OCI-LY3 (cell line): ENCODE data around the gene HTR3E.

Source experiments
- H2AFZ ChIP-seq: fragments of 200-600, 300-600 bp; shearing (Covaris generic); 2 replicates; pipeline ENCODE4 v1.6.0; 2014; ENCODE audit warnings: antibody characterized with exemption, low read depth, low read length
- H3K27ac ChIP-seq: fragments of 200-600, 300-600 bp; sonication (generic); 2 replicates; pipeline ENCODE4 v1.5.1; 2014; ENCODE audit warnings: mild to moderate bottlenecking, low read length, moderate library complexity, mixed read lengths
- H3K27me3 ChIP-seq: fragments of 200-600, 300-600 bp; sonication (generic); 2 replicates; pipeline ENCODE4 v1.6.1; 2014; ENCODE audit warnings: low read depth, low read length, mixed read lengths
- H3K36me3 ChIP-seq: fragments of 200-600, 300-600 bp; sonication (generic); replicated peaks from 2 replicates; pipeline ENCODE3; 2014; ENCODE audit warnings: low read depth, low read length, mixed read lengths
- H3K4me1 ChIP-seq: fragments of 300-600, 200-600 bp; sonication (generic); 2 replicates; pipeline ENCODE4 v1.6.1; 2014; ENCODE audit warnings: low read length, mixed read lengths
- H3K4me2 ChIP-seq: fragments of 200-600, 300-600 bp; sonication (generic); 2 replicates; pipeline ENCODE4 v1.6.1; 2014; ENCODE audit warnings: low read length, mixed read lengths
- H3K4me3 ChIP-seq: fragments of 300-600, 200-600 bp; sonication (generic); 2 replicates; pipeline ENCODE4 v1.5.1; 2014; ENCODE audit warnings: antibody characterized with exemption, mild to moderate bottlenecking, low read length, moderate library complexity
- H3K79me2 ChIP-seq: fragments of 300-600, 200-600 bp; shearing (Covaris generic); 2 replicates; pipeline ENCODE4 v1.6.1; 2014; ENCODE audit warnings: mild to moderate bottlenecking, low read length, mixed read lengths
- H3K9ac ChIP-seq: fragments of 300-600, 200-600 bp; shearing (Covaris generic); 2 replicates; pipeline ENCODE4 v1.6.0; 2014; ENCODE audit warnings: mild to moderate bottlenecking, low read length, moderate library complexity
- H3K9me3 ChIP-seq: fragments of 200-600, 300-600 bp; shearing (Covaris generic); 2 replicates; pipeline ENCODE4 v1.6.1; 2014; ENCODE audit warnings: low read length, mixed read lengths; ENCODE audit not compliant: insufficient read depth
- H4K20me1 ChIP-seq: fragments of 200-600, 300-600 bp; sonication (generic); 2 replicates; pipeline ENCODE4 v1.6.1; 2016; ENCODE audit warnings: low read length, mixed read lengths; ENCODE audit not compliant: insufficient read depth
- EZH2phosphoT487 ChIP-seq: fragments of 200-600 bp; shearing (Covaris generic); IDR thresholded peaks from 2 replicates; pipeline ENCODE4 v1.6.1; 2018; ENCODE audit warnings: antibody characterized with exemption, mixed run types, low read depth
- TF ChIP-seq, protein P1 (sequence below): fragments of 200-600, 300-600 bp; sonication (generic); IDR thresholded peaks from 2 replicates; pipeline ENCODE4 v1.5.1; 2014; ENCODE audit warnings: antibody characterized with exemption, low read length, low read depth

The HTR3E gene, protein sequence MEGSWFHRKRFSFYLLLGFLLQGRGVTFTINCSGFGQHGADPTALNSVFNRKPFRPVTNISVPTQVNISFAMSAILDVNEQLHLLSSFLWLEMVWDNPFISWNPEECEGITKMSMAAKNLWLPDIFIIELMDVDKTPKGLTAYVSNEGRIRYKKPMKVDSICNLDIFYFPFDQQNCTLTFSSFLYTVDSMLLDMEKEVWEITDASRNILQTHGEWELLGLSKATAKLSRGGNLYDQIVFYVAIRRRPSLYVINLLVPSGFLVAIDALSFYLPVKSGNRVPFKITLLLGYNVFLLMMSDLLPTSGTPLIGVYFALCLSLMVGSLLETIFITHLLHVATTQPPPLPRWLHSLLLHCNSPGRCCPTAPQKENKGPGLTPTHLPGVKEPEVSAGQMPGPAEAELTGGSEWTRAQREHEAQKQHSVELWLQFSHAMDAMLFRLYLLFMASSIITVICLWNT

DNA sequence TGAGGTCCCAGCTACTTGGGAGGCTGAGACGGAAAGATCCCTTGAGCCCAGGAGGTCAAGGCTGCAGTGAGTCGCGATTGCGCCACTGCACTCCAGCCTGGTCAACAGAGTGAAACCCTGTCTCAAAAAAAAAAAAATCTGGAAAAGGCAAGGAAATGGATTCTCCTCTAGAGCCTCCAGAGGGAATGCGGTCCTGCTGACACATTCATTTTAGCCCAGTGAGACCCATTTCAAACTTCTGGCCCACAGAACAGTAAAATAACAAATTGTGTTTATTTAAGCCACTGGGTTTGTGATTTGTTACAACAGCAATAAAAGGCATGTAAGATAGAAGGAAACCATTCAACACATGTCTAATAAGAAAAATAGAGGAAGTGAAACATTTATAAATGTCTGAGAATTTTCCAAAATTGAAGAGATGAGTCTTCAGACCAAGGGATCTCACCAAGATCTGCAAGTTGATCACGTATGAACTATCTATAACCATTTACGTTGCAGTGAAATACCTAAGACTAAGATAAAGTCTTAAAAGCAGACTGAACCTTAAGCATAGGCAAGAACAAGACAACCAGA lies at the start of gene HTR3E:
Gene HTR3E, plus strand, starts transcription at position 254 of the 573 bp plus-strand sequence. CDS start 466 bp downstream, outside the sequence.
- no peaks in the 10 kb centered on the region for H3K79me2 ChIP-seq
- H2AFZ ChIP-seq, result no peak within 1 kb of the TSS
- TF ChIP-seq EZH2phosphoT487, result no peak
- TF ChIP-seq, protein P1, sequence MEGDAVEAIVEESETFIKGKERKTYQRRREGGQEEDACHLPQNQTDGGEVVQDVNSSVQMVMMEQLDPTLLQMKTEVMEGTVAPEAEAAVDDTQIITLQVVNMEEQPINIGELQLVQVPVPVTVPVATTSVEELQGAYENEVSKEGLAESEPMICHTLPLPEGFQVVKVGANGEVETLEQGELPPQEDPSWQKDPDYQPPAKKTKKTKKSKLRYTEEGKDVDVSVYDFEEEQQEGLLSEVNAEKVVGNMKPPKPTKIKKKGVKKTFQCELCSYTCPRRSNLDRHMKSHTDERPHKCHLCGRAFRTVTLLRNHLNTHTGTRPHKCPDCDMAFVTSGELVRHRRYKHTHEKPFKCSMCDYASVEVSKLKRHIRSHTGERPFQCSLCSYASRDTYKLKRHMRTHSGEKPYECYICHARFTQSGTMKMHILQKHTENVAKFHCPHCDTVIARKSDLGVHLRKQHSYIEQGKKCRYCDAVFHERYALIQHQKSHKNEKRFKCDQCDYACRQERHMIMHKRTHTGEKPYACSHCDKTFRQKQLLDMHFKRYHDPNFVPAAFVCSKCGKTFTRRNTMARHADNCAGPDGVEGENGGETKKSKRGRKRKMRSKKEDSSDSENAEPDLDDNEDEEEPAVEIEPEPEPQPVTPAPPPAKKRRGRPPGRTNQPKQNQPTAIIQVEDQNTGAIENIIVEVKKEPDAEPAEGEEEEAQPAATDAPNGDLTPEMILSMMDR, result no peak
- H3K27ac ChIP-seq, result no peak within 1 kb of the TSS
- H3K27me3 ChIP-seq, result peaks cover 7% of the 10 kb centered on the region; the same call in 1 of the 2 replicates
- no peak within 1 kb of the TSS for H3K9ac ChIP-seq
- H3K4me3 ChIP-seq, result no peak within 1 kb of the TSS
- no peak within 1 kb of the TSS for H3K4me2 ChIP-seq
- no peaks in the 10 kb centered on the region for H3K4me1 ChIP-seq
- H3K36me3 ChIP-seq, result no peaks in the 10 kb centered on the region
- H3K9me3 ChIP-seq, result peaks cover 6% of the 10 kb centered on the region; the same call in 1 of the 2 replicates
- H4K20me1 ChIP-seq, result no peaks in the 10 kb centered on the region

DNA sequence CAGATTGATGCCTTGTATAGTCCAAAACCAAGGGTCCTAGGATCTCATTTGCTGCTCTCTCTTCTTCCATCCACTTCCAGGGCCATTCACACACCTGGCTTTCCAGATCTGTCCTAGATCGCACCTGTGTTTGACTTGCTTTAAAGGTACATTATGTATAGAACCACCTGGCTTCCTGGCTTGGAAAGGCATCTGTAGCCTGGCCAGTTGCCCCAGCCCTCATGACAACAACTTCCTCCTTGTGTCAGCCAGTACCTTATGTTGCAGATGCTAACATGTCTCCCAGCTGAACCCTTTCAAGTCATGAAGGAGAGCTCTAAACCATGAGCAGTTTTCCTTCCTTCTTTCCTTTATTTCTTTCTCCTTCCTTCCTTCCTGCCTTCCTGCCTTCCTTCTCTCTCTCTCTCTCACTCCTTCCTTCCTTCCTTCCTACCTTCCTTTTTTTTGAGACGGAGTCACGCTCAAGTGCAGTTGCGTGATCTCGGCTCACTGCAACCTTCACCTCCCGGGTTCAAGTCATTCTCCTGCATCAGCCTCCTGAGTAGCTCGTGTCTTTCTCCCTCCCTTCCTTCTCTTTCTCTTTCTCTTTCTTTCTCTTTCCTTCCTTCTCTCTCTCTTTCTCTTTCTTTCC lies 46.5 kb upstream of the HTR3E start:
- no peak overlapping the region for H2AFZ ChIP-seq
- no peak overlapping the region for H3K27ac ChIP-seq
- H3K36me3 ChIP-seq, result no peaks in the 10 kb centered on the region
- H4K20me1 ChIP-seq, result no peaks in the 10 kb centered on the region
- H3K4me2 ChIP-seq, result no peak overlapping the region
- H3K4me3 ChIP-seq, result no peak overlapping the region
- H3K27me3 ChIP-seq, result peaks cover 3% of the 10 kb centered on the region; the same call in 1 of the 2 replicates
- no peak for TF ChIP-seq EZH2phosphoT487
- TF ChIP-seq, protein P1, result no peak
- H3K79me2 ChIP-seq, result no peaks in the 10 kb centered on the region
- H3K9me3 ChIP-seq, result no peaks in the 10 kb centered on the region
- no peak overlapping the region for H3K9ac ChIP-seq
- H3K4me1 ChIP-seq, result no peaks in the 10 kb centered on the region

DNA sequence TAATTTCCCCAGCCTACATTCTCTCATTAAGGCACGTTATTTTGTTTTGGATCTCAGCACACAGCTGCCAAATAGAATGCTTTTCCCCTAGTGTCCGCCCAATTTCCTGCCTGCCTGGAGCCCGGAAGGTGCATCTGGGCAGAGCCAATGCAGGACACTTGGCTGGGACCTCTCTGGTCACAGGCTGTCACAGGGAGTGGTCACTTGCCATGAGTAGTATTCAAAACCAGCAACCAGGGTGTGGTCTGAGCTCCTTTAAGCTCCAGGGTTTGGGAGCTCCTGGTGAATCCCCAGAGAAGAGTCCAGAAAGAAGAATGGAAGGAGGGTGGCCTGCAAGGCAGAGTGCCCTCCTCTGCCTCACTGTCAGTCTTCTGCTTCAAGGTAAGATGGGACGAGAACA lies 44.1 kb upstream of the HTR3E start, which contains the start of gene HTR3C:
Gene HTR3C, plus strand, starts transcription at position 281 of the 400 bp plus-strand sequence. Its CDS starts 34 bp downstream, at position 315.
- H4K20me1 ChIP-seq, result no peaks in the 10 kb centered on the region
- H3K79me2 ChIP-seq, result no peaks in the 10 kb centered on the region
- no peak within 1 kb of the TSS for H3K9ac ChIP-seq
- no peak within 1 kb of the TSS for H2AFZ ChIP-seq
- H3K9me3 ChIP-seq, result no peaks in the 10 kb centered on the region
- H3K27ac ChIP-seq, result no peak within 1 kb of the TSS
- H3K4me1 ChIP-seq, result no peaks in the 10 kb centered on the region
- TF ChIP-seq EZH2phosphoT487, result no peak
- TF ChIP-seq, protein P1, result no peak
- H3K36me3 ChIP-seq, result no peaks in the 10 kb centered on the region
- H3K4me3 ChIP-seq, result no peak within 1 kb of the TSS
- no peak within 1 kb of the TSS for H3K4me2 ChIP-seq
- H3K27me3 ChIP-seq, result peaks cover 3% of the 10 kb centered on the region; the same call in 1 of the 2 replicates

DNA sequence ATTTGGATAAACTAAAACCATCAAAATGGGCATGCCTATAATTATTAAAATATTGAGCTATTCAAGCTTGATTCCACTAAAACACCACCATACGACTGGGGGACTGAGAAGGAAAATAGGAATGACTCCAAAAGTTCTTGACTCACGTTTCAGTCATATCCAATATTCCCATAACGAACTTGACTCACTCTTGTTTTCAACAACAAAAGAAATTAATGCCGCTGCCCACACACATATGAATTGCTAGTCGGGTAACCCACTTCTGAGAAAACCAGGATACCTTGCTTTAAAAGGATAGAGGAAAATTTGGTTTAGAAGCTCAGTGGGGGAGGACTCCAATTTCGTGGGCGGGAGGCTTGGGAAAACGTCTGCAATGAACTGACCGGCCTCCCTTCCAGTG lies 38.8 kb upstream of the HTR3E start:
- Histone ChIP-seq H3K27ac (no peak overlapping the region), H2AFZ (no peak overlapping the region)

More for the DNA sequence above, 38.8 kb upstream of the HTR3E start:
- H3K79me2 ChIP-seq, result no peaks in the 10 kb centered on the region
- H3K36me3 ChIP-seq, result no peaks in the 10 kb centered on the region
- no peaks in the 10 kb centered on the region for H3K4me1 ChIP-seq
- no peaks in the 10 kb centered on the region for H4K20me1 ChIP-seq
- H3K27me3 ChIP-seq, result no peaks in the 10 kb centered on the region
- no peak overlapping the region for H3K4me2 ChIP-seq
- no peaks in the 10 kb centered on the region for H3K9me3 ChIP-seq
- TF ChIP-seq EZH2phosphoT487, result no peak
- TF ChIP-seq, protein P1, result no peak
- H3K4me3 ChIP-seq, result no peak overlapping the region
- H3K9ac ChIP-seq, result no peak overlapping the region
